SU-DHL-6 (cell line): ENCODE results near the gene SULF2.

Source experiments
- H2AFZ ChIP-seq: fragments of 200-600 bp; sonication (generic); 2 replicates; pipeline ENCODE4 v1.6.1; 2014; ENCODE audit warnings: low read depth, mild to moderate bottlenecking, moderate library complexity, mixed read lengths, antibody characterized with exemption, low read length; ENCODE audit not compliant: severe bottlenecking
- H3F3A ChIP-seq: fragments of 200-600 bp; shearing (Covaris generic); 2 replicates; pipeline ENCODE4 v1.6.0; 2016; ENCODE audit warnings: antibody characterized with exemption, mild to moderate bottlenecking; ENCODE audit not compliant: insufficient read depth
- H3K27ac ChIP-seq: fragments of 200-600 bp; sonication (generic); 2 replicates; pipeline ENCODE4 v1.5.1; 2016; ENCODE audit warnings: low read depth, mild to moderate bottlenecking, low read length, moderate library complexity, mixed read lengths
- H3K27me3 ChIP-seq: fragments of 200-600 bp; sonication (generic), shearing (Covaris generic); 2 replicates; pipeline ENCODE4 v1.6.0; 2014; ENCODE audit warnings: mild to moderate bottlenecking, low read length
- H3K36me3 ChIP-seq: fragments of 200-600 bp; sonication (generic); 2 replicates; pipeline ENCODE4 v1.6.1; 2014; ENCODE audit warnings: mild to moderate bottlenecking, low read length, mixed read lengths
- H3K4me2 ChIP-seq: fragments of 300-600, 200-600 bp; shearing (Covaris generic), sonication (generic); 2 replicates; pipeline ENCODE4 v1.6.0; 2014; ENCODE audit warnings: low read length, low read depth, mild to moderate bottlenecking; ENCODE audit not compliant: poor library complexity, severe bottlenecking
- H3K4me3 ChIP-seq: fragments of 200-600 bp; sonication (generic); 2 replicates; pipeline ENCODE4 v1.5.1; 2014; ENCODE audit warnings: antibody characterized with exemption, low read length, mild to moderate bottlenecking, mixed read lengths; ENCODE audit not compliant: insufficient read depth, poor library complexity, severe bottlenecking
- H3K79me2 ChIP-seq: fragments of 200-600 bp; sonication (generic); 2 replicates; pipeline ENCODE4 v1.6.1; 2014; ENCODE audit warnings: mild to moderate bottlenecking, low read length, moderate library complexity; ENCODE audit not compliant: insufficient read depth
- H3K9ac ChIP-seq: fragments of 200-600 bp; sonication (generic); 2 replicates; pipeline ENCODE4 v1.7.0; 2014; ENCODE audit warnings: mild to moderate bottlenecking, low read length
- H3K9me2 ChIP-seq: fragments of 200-600 bp; sonication (generic); replicated peaks from 2 replicates; pipeline ENCODE4 v1.6.1; 2014; ENCODE audit warnings: low read length; ENCODE audit not compliant: insufficient read depth
- H3K9me3 ChIP-seq: fragments of 200-600 bp; sonication (generic); 2 replicates; pipeline ENCODE4 v1.6.1; 2014; ENCODE audit warnings: low read length, mixed read lengths; ENCODE audit not compliant: insufficient read depth
- H4K20me1 ChIP-seq: fragments of 200-600 bp; sonication (generic); 2 replicates; pipeline ENCODE4 v1.6.1; 2014; ENCODE audit warnings: low read depth, mild to moderate bottlenecking, antibody characterized with exemption, low read length, moderate library complexity, mixed read lengths
- CTCF ChIP-seq: fragments of 200-600 bp; sonication (generic); IDR thresholded peaks from one replicate; pipeline ENCODE4 v1.5.1; 2017; ENCODE audit warnings: antibody characterized with exemption, mild to moderate bottlenecking, low read length, moderate library complexity; ENCODE audit not compliant: insufficient read depth, poor library complexity, severe bottlenecking
- EZH2phosphoT487 ChIP-seq: fragments of 200-600 bp; sonication (generic), shearing (Covaris generic); conservative IDR thresholded peaks from 2 replicates; pipeline ENCODE4 v1.6.1; 2018; ENCODE audit warnings: mild to moderate bottlenecking, antibody characterized with exemption, low read length, moderate library complexity, mixed read lengths

Gene SULF2

DNA sequence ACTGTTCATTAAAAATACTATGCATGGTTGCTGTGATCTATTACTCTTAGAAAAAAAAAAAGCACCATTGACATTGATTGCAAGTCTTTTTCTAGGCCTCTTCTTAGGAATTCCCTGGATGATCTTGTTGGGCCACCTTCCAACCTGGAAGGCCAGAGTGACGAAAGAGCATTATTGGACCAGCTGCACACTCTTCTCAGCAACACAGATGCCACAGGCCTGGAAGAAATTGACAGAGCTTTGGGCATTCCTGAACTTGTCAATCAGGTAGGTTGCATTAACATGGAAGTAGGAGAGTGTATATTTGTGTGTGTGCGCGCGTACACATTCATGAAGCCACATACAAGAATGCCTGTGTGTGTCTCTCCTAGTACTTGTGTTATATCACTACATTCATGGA lies 143.2 kb downstream of the SULF2 start:
- Histone ChIP-seq H3K27me3 (no peaks in the 10 kb centered on the region), H3K9me2 (no peaks in the 10 kb centered on the region), H3K9me3 (no peaks in the 10 kb centered on the region), H3K27ac (no peak overlapping the region), H3K9ac (no peak overlapping the region), H3F3A (peaks cover 64% of the 10 kb centered on the region), H2AFZ (no peak overlapping the region), H3K4me2 (no peak overlapping the region), H3K79me2 (peaks cover 55% of the 10 kb centered on the region), H4K20me1 (peaks cover 37% of the 10 kb centered on the region), H3K36me3 (peaks cover 77% of the 10 kb centered on the region), H3K4me3 (no peak overlapping the region)
- TF ChIP-seq EZH2phosphoT487: no peak
- TF ChIP-seq CTCF: no peak

- H3K79me2 ChIP-seq: peaks cover 70% of the 10 kb centered on the region
- TF ChIP-seq EZH2phosphoT487 (no peak), CTCF (no peak)
- H3K9ac ChIP-seq: no peak overlapping the region
- no peak overlapping the region for H2AFZ ChIP-seq
- H3K4me2 ChIP-seq: no peak overlapping the region
- H4K20me1 ChIP-seq: peaks cover 43% of the 10 kb centered on the region
- no peaks in the 10 kb centered on the region for H3K27me3 ChIP-seq
- H3K9me3 ChIP-seq: no peaks in the 10 kb centered on the region
- H3F3A ChIP-seq: peaks cover 71% of the 10 kb centered on the region
- peaks cover 87% of the 10 kb centered on the region for H3K36me3 ChIP-seq
- H3K4me3 ChIP-seq: no peak overlapping the region
- no peaks in the 10 kb centered on the region for H3K9me2 ChIP-seq
- H3K27ac ChIP-seq: no peak overlapping the region
Observed at GRCh38 chr20:47638851-47639250, 146.4 kb downstream of the SULF2 start.

DNA sequence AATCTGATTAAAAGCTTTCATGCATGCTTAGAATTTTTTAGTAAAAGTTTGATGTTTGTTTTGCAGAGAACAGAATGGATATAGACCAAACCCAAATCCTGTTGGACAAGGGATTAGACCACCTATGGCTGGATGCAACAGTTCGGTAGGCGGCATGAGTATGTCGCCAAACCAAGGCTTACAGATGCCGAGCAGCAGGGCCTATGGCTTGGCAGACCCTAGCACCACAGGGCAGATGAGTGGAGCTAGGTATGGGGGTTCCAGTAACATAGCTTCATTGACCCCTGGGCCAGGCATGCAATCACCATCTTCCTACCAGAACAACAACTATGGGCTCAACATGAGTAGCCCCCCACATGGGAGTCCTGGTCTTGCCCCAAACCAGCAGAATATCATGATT lies 150.0 kb downstream of the SULF2 start:
- no peak overlapping the region for H3K4me2 ChIP-seq
- H4K20me1 ChIP-seq: peaks cover 57% of the 10 kb centered on the region
- H3K27me3 ChIP-seq: no peaks in the 10 kb centered on the region
- H2AFZ ChIP-seq: no peak overlapping the region
- TF ChIP-seq CTCF (no peak), EZH2phosphoT487 (no peak)
- no peaks in the 10 kb centered on the region for H3K9me2 ChIP-seq
- H3K9ac ChIP-seq: no peak overlapping the region
- H3F3A ChIP-seq: peaks cover 80% of the 10 kb centered on the region
- peaks cover 92% of the 10 kb centered on the region for H3K36me3 ChIP-seq
- peaks cover 83% of the 10 kb centered on the region for H3K79me2 ChIP-seq
- no peaks in the 10 kb centered on the region for H3K9me3 ChIP-seq
- H3K27ac ChIP-seq: no peak overlapping the region
- H3K4me3 ChIP-seq: no peak overlapping the region

GRCh38 chr20:47631078-47631477 lies 154.2 kb downstream of the SULF2 start:
- Histone ChIP-seq H3K4me2 (no peak overlapping the region), H2AFZ (no peak overlapping the region), H3K9ac (no peak overlapping the region), H3F3A (peaks cover 78% of the 10 kb centered on the region), H3K79me2 (peaks cover 82% of the 10 kb centered on the region), H3K9me2 (no peaks in the 10 kb centered on the region), H3K27me3 (no peaks in the 10 kb centered on the region), H3K9me3 (no peaks in the 10 kb centered on the region), H3K27ac (no peak overlapping the region), H3K4me3 (no peak overlapping the region), H3K36me3 (peaks cover 88% of the 10 kb centered on the region), H4K20me1 (peaks cover 43% of the 10 kb centered on the region)
- TF ChIP-seq EZH2phosphoT487 (no peak), CTCF (no peak)
